ENCODE results near the gene PAX7. TPM values are rescaled to one million over a fixed set of nuclear protein-coding genes. Genes with fewer than 3 reads are reported as not detected.

Gene PAX7
- total and polyA plus RNA-seq, 11 donors: not detected

GRCh38 chr1:18640228-18641004, 9.8 kb downstream of the PAX7 start:
- Histone ChIP-seq H3K36me3 (no peaks in the 10 kb centered on the region), H3K27ac (no peak overlapping the region), H3K4me1 (peaks cover 0 to 24% (median 2%) of the 10 kb centered on the region in 12 donors), H3K4me3 (no peak overlapping the region), H3K27me3 (peaks cover 80 to 100% (median 99%) of the 10 kb centered on the region in 9 donors), H3K9me3 (no peaks in the 10 kb centered on the region)
- TF ChIP-seq CTCF (IDR thresholded peaks at IDR 0.05) (no peak), POLR2A (IDR thresholded peaks at IDR 0.05) (no peak)
- intact Hi-C loops (cut with DNase I): no loop called here
- DNase-seq (no peak), ATAC-seq (no peak)
- WGBS, 4 donors: 2 to 4% (median 3%) methylated on average over 37 to 43 of the region's 43 CpGs

GRCh38 chr1:18641005-18641941, 10.6 kb downstream of the PAX7 start:
- 3 to 7% (median 3%) methylated on average over 44 to 49 of the region's 49 CpGs for WGBS, 4 donors
- no peaks in the 10 kb centered on the region for H3K36me3 ChIP-seq
- TF ChIP-seq CTCF (IDR thresholded peaks at IDR 0.05): no peak
- TF ChIP-seq POLR2A (IDR thresholded peaks at IDR 0.05): no peak
- peaks cover 0 to 24% (median 2%) of the 10 kb centered on the region in 12 donors for H3K4me1 ChIP-seq
- H3K27ac ChIP-seq: no peak overlapping the region
- no peak for ATAC-seq
- H3K27me3 ChIP-seq: peaks cover 80 to 100% (median 99%) of the 10 kb centered on the region in 9 donors
- H3K4me3 ChIP-seq: no peak overlapping the region
- no peak for DNase-seq
- no peaks in the 10 kb centered on the region for H3K9me3 ChIP-seq
- intact Hi-C loops (cut with DNase I): no loop called here

DNA sequence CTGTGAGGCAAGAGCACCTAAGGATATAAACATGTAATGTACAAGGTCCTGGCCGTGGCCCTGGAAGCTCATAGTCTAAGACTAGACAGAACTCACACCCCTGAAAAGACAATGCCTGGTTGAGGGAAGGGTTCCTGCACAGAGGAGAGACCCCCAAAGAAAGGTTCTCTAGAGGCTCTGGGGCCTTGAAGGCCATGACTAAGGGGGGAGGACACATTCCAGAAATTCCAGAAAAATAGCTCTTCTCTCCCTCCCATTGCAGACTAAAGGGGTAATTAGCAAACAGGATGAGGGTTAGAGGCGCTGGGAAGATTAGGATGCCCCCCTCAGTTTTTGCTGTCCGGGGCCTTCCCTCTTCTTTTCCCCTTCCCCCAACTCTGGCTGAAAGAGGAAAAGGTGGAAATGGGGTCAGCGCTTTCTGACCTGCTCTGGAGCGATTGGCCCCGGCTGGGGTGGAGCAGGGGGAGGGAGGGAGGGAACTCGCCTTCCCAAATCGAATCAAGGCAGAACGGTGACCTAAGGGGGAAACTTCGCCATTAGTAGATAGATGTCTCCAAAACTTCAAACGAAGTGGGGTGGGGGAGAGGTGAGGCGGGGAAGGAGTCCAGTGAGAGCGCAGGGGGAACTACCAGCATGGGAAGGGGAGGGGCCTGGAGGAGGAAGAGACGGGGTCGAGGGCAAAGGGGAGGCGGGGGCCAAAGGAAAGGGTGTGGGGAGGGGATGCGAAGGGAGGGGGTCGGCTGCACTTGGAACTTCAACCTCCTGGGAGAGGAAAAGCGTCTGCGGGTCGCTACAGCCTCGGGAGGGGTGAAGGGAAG, 11.8 kb downstream of the PAX7 start:
- no peaks in the 10 kb centered on the region for H3K36me3 ChIP-seq
- intact Hi-C loops (cut with DNase I): no loop called here
- ATAC-seq: no peak
- 1 to 3% (median 2%) methylated on average over 22 of the region's 22 CpGs for WGBS, 4 donors
- no peak overlapping the region for H3K4me3 ChIP-seq
- TF ChIP-seq CTCF (IDR thresholded peaks at IDR 0.05) (no peak), POLR2A (IDR thresholded peaks at IDR 0.05) (no peak)
- peaks cover 76 to 100% (median 99%) of the 10 kb centered on the region in 9 donors for H3K27me3 ChIP-seq
- H3K9me3 ChIP-seq: no peaks in the 10 kb centered on the region
- H3K4me1 ChIP-seq: peaks cover 0 to 26% (median 5%) of the 10 kb centered on the region in 12 donors
- no peak overlapping the region for H3K27ac ChIP-seq
- DNase-seq: no peak

Data from heart left ventricle (tissue), 16 donors.